Astrocyte of the cerebellum (primary cell): Measurements from ENCODE around the gene MB.

ENCODE experiments used
- DNase-seq: peaks from one replicate; pipeline ENCODE4 v3.0.0-alpha.2; 2011; ENCODE audit warnings: low read depth
- H3K4me3 ChIP-seq: 2 replicates; pipeline ENCODE4 v1.5.1; 2011; ENCODE audit warnings: mild to moderate bottlenecking, low read depth, low read length, moderate library complexity
- CTCF ChIP-seq: IDR thresholded peaks from 2 replicates; pipeline ENCODE4 v1.5.1; 2012; ENCODE audit warnings: low read length, low read depth, moderate library complexity, mild to moderate bottlenecking; ENCODE audit errors: missing control alignments
- in situ Hi-C: cut with HindIII; loops from 2 replicates; pipeline ENCODE4 v1.10.0; 2017; ENCODE audit warnings: low sequenced_read_pairs

Gene MB

GRCh38 chr22:35611200-35611890 lies 5.8 kb downstream of the MB start:
- in situ Hi-C loops, result no loop called here
- no peak for DNase-seq
- TF ChIP-seq CTCF, result no peak
- no peak overlapping the region for H3K4me3 ChIP-seq

GRCh38 chr22:35610741-35611140 lies 6.4 kb downstream of the MB start:
- in situ Hi-C loops, result no loop called here
- TF ChIP-seq CTCF, result no peak
- no peak for DNase-seq
- no peak overlapping the region for H3K4me3 ChIP-seq

GRCh38 chr22:35609761-35610160 lies 7.4 kb downstream of the MB start:
- in situ Hi-C loops, result no loop called here
- no peak overlapping the region for H3K4me3 ChIP-seq
- DNase-seq, result no peak
- TF ChIP-seq CTCF, result no peak

- H3K4me3 ChIP-seq, result no peak overlapping the region
- in situ Hi-C loops, result no loop called here
- no peak for DNase-seq
- no peak for TF ChIP-seq CTCF
Measured at GRCh38 chr22:35609261-35609660, 7.9 kb downstream of the MB start.

- DNase-seq, result no peak
Measured at GRCh38 chr22:35608088-35608487, 9.0 kb downstream of the MB start.

GRCh38 chr22:35606916-35607315 lies 10.2 kb downstream of the MB start:
- DNase-seq, result no peak
- TF ChIP-seq CTCF, result no peak
- H3K4me3 ChIP-seq, result no peak overlapping the region
- in situ Hi-C loops, result no loop called here

More at GRCh38 chr22:35608088-35608487, 9.0 kb downstream of the MB start:
- TF ChIP-seq CTCF, result no peak
- H3K4me3 ChIP-seq, result no peak overlapping the region
- in situ Hi-C loops, result no loop called here
